NOMO-1 treated with dmso at 0.1 percent for 144 hours (cell line): Measurements from ENCODE around the gene DAGLB.
"Not testable (repeated sequence)": the region's sequence is repeated elsewhere in the genome, so short reads cannot be mapped to it uniquely, and the experiment has no call there.

Experiments
- DNase-seq: peaks from one replicate; lab custom pipeline; 2025; ENCODE audit not compliant: unreplicated experiment; lab: John Stamatoyannopoulos, UW

The DAGLB gene

GRCh38 chr7:6463609-6464008, 15.9 kb upstream of the DAGLB start:
- DNase-seq, result not testable (repeated sequence)

DNA sequence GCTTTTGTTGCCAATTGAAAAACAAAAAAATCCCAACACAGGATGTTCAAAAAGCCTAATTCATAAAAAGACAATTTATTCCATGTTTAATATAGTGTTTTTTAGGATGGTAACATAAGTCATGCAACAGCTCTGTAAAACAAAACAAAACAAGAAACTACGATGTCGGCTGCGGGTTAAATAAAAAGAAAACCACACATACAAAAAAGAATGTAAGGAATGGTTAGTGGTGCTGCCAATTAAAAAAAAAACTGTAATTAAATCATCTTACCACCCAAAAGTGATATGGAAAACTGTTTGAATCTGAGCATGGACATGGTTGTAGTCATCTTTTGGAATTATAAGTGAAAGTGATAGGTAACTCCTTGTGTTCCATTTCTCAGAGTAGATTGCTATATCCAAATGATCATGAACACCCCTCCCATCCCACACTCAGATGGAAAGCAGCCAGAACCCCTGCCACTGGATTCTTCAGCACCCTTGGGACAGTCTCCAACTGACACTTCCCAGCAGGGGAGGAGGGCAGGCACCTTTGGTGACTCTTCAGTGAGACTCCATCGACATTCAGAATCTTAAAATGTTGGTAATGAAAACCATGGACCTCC, 14.3 kb upstream of the DAGLB start:
- no peak for DNase-seq

- DNase-seq, result no peak
Measured at GRCh38 chr7:6460990-6461584, 13.3 kb upstream of the DAGLB start.

- no peak for DNase-seq
Measured at GRCh38 chr7:6460303-6460702, 12.5 kb upstream of the DAGLB start.

- DNase-seq, result not testable (repeated sequence)
Measured at GRCh38 chr7:6458676-6459075, 10.9 kb upstream of the DAGLB start.

- no peak for DNase-seq
Measured at GRCh38 chr7:6453734-6454133, 6.0 kb upstream of the DAGLB start.

GRCh38 chr7:6451224-6451705, 3.5 kb upstream of the DAGLB start:
- DNase-seq, result no peak

DNA sequence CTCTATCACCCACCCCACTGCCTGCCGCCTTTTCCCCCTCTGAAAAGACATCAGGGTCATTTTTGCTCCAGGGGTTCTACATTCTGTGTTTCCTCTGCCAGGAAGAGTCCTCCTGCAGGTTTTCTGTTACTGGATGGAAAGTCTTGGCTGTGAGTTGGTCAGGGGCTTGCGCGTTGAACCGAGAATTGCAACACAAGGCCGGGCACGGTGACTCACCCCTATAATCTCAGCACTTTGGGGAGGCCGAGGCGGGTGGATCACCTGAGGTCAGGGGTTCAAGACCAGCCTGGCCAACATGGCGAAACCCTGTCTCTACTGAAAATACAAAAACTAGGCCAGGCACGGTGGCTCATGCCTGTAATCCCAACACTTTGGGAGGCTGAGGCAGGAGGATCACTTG, 2.8 kb upstream of the DAGLB start:
- not testable (repeated sequence) for DNase-seq

DNA sequence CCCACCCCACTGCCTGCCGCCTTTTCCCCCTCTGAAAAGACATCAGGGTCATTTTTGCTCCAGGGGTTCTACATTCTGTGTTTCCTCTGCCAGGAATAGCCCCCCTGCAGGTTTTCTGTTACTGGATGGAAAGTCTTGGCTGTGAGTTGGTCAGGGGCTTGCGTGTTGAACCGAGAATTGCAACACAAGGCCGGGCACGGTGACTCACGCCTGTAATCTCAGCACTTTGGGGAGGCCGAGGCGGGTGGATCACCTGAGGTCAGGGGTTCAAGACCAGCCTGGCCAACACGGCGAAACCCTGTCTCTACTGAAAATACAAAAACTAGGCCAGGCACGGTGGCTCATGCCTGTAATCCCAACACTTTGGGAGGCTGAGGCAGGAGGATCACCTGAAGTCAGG, 2.1 kb upstream of the DAGLB start:
- DNase-seq, result not testable (repeated sequence)

GRCh38 chr7:6448943-6449543, 1.3 kb upstream of the DAGLB start:
- no peak for DNase-seq

DNA sequence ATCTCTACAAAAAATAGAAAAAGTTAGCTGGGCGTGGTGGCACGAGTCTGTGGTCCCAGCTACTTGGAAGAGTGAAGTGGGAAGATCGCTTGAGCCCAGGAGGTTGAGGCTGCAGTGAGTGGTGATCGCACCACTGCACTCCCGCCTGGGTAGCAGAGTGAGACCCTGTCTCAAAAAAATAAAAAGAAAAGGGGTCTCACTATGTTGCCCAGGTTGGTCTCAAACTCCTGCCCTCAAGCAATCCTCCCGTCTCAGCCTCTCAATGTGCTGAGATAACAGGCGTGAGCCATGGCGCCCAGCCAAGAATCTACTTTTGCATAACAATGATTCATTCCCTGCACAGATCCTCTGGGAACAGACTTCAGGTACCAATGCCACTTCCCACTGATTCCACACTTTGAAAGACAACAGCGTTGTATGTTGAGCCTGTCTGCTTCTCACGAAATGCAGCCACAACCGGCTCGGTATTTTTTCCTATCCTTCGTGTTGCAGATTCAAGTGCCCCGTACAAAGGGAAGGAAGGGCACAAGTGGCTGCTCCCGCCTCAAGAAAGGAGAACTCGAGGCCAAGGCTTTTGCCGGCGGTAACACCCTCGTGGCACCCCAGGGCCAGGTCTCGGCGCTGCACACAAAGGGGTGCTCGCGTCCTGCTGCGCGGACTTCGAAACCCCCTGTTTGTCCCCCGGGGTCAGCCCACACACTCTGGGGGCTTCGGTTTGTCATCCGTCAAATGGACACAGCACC, 745 bp downstream of the DAGLB start:
- peak; percentile 79 for DNase-seq

GRCh38 chr7:6444516-6445269, 3.1 kb downstream of the DAGLB start:
- no peak for DNase-seq

- no peak for DNase-seq
Measured at GRCh38 chr7:6443372-6443941, 4.3 kb downstream of the DAGLB start.

DNA sequence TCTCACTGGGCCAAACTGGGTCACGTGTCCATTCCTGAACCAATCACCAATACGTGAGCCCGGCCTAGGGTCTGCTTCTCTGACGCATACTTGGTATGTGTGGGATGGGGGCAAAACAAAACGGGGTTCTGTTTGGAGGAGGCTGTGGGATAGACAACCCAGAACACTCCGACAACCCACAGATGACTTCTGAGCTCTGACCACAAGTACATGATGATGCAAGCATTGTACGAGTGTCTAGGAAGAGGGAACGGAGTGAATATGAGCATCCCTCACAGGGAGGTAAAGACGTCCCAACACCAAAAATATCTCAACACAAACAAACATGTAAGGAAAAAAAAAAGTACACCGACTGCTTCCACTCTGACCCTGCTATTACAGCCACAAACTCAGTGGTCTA, 5.6 kb downstream of the DAGLB start:
- DNase-seq, result no peak

GRCh38 chr7:6440381-6440780, 7.4 kb downstream of the DAGLB start:
- DNase-seq, result no peak

GRCh38 chr7:6438427-6438826, 9.3 kb downstream of the DAGLB start:
- no peak for DNase-seq

- no peak for DNase-seq
Measured at GRCh38 chr7:6437251-6437650, 10.5 kb downstream of the DAGLB start.

GRCh38 chr7:6436385-6436685, 11.4 kb downstream of the DAGLB start:
- peak; percentile 83 for DNase-seq

GRCh38 chr7:6435486-6436384, 12.0 kb downstream of the DAGLB start:
- DNase-seq, result peak; percentile 92
